KG1 (cell line): ENCODE data around the gene GUCY1A1.

Experiments
- DNase-seq: peaks from one replicate; lab custom pipeline; 2025; lab: John Stamatoyannopoulos, UW

The GUCY1A1 gene

GRCh38 chr4:155693015-155693663, 26.5 kb downstream of the GUCY1A1 start:
- no peak for DNase-seq

- no peak for DNase-seq
These were observed 27.6 kb downstream of the GUCY1A1 start for GRCh38 chr4:155694100-155694785.

GRCh38 chr4:155696226-155696625, 29.6 kb downstream of the GUCY1A1 start:
- no peak for DNase-seq

GRCh38 chr4:155696726-155697125, 30.1 kb downstream of the GUCY1A1 start:
- no peak for DNase-seq

GRCh38 chr4:155701827-155702226, 35.2 kb downstream of the GUCY1A1 start:
- no peak for DNase-seq

- DNase-seq: no peak
These were observed 37.0 kb downstream of the GUCY1A1 start for GRCh38 chr4:155703486-155704247.

- DNase-seq: no peak
These were observed 38.3 kb downstream of the GUCY1A1 start for GRCh38 chr4:155704841-155705404.

- no peak for DNase-seq
These were observed 39.0 kb downstream of the GUCY1A1 start for GRCh38 chr4:155705664-155706063.

- no peak for DNase-seq
These were observed 39.5 kb downstream of the GUCY1A1 start for GRCh38 chr4:155706147-155706546.

- DNase-seq: no peak
These were observed 40.6 kb downstream of the GUCY1A1 start for GRCh38 chr4:155707251-155707650.

GRCh38 chr4:155708782-155709181, 42.1 kb downstream of the GUCY1A1 start:
- no peak for DNase-seq

- no peak for DNase-seq
These were observed 43.3 kb downstream of the GUCY1A1 start for GRCh38 chr4:155709918-155710317.

- DNase-seq: no peak
These were observed 44.9 kb downstream of the GUCY1A1 start for GRCh38 chr4:155711556-155711955.

GRCh38 chr4:155712846-155713245, 46.2 kb downstream of the GUCY1A1 start:
- DNase-seq: no peak

GRCh38 chr4:155713911-155714310, 47.3 kb downstream of the GUCY1A1 start:
- DNase-seq: no peak

GRCh38 chr4:155722336-155722735, 55.7 kb downstream of the GUCY1A1 start:
- DNase-seq: no peak

- no peak for DNase-seq
These were observed 56.3 kb downstream of the GUCY1A1 start for GRCh38 chr4:155722816-155723499.

GRCh38 chr4:155724731-155725130, 58.1 kb downstream of the GUCY1A1 start:
- no peak for DNase-seq

GRCh38 chr4:155734065-155734464, 67.4 kb downstream of the GUCY1A1 start:
- DNase-seq: no peak

GRCh38 chr4:155734951-155735350, 68.3 kb downstream of the GUCY1A1 start:
- DNase-seq: no peak

- no peak for DNase-seq
These were observed 68.8 kb downstream of the GUCY1A1 start for GRCh38 chr4:155735496-155735895.

- DNase-seq: no peak
These were observed 71.9 kb downstream of the GUCY1A1 start for GRCh38 chr4:155738548-155738947.
